Measurements from ENCODE around the gene GHRHR.

GRCh38 chr7:30988351-30989005 lies 24.7 kb downstream of the GHRHR start:
- TF ChIP-seq CTCF (IDR thresholded peaks at IDR 0.05; ENCODE audit: low read depth, low read length, poor library complexity, severe bottlenecking) (no peak), EZH2phosphoT487 (IDR thresholded peaks at IDR 0.05; ENCODE audit: borderline replicate concordance, low read length) (no peak)
